ENCODE measurements around the gene ALOX12B.

DNA sequence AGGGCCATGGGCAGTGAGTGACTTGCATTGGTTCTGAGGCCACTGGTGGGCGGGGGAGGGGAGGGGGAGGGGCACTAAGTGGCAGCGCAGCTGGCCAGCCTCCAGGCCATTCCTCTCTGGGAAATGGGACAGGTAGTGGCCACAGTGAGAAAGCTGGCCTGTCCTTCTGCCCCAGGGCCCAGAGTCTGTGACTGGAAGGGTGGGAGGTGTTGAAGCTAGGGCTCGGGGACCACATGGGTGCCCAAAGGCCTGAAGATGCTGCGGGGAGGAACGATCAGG is 375 bp upstream of the ALOX12B start:
- TF ChIP-seq, protein P1, sequence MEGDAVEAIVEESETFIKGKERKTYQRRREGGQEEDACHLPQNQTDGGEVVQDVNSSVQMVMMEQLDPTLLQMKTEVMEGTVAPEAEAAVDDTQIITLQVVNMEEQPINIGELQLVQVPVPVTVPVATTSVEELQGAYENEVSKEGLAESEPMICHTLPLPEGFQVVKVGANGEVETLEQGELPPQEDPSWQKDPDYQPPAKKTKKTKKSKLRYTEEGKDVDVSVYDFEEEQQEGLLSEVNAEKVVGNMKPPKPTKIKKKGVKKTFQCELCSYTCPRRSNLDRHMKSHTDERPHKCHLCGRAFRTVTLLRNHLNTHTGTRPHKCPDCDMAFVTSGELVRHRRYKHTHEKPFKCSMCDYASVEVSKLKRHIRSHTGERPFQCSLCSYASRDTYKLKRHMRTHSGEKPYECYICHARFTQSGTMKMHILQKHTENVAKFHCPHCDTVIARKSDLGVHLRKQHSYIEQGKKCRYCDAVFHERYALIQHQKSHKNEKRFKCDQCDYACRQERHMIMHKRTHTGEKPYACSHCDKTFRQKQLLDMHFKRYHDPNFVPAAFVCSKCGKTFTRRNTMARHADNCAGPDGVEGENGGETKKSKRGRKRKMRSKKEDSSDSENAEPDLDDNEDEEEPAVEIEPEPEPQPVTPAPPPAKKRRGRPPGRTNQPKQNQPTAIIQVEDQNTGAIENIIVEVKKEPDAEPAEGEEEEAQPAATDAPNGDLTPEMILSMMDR (conservative IDR thresholded peaks at IDR 0.05; ENCODE audit: low read depth in 2 of 2) = no peak
- TF ChIP-seq, protein P2, sequence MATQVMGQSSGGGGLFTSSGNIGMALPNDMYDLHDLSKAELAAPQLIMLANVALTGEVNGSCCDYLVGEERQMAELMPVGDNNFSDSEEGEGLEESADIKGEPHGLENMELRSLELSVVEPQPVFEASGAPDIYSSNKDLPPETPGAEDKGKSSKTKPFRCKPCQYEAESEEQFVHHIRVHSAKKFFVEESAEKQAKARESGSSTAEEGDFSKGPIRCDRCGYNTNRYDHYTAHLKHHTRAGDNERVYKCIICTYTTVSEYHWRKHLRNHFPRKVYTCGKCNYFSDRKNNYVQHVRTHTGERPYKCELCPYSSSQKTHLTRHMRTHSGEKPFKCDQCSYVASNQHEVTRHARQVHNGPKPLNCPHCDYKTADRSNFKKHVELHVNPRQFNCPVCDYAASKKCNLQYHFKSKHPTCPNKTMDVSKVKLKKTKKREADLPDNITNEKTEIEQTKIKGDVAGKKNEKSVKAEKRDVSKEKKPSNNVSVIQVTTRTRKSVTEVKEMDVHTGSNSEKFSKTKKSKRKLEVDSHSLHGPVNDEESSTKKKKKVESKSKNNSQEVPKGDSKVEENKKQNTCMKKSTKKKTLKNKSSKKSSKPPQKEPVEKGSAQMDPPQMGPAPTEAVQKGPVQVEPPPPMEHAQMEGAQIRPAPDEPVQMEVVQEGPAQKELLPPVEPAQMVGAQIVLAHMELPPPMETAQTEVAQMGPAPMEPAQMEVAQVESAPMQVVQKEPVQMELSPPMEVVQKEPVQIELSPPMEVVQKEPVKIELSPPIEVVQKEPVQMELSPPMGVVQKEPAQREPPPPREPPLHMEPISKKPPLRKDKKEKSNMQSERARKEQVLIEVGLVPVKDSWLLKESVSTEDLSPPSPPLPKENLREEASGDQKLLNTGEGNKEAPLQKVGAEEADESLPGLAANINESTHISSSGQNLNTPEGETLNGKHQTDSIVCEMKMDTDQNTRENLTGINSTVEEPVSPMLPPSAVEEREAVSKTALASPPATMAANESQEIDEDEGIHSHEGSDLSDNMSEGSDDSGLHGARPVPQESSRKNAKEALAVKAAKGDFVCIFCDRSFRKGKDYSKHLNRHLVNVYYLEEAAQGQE (IDR thresholded peaks at IDR 0.05; ENCODE audit: unreplicated experiment) = no peak
- TF ChIP-seq EZH2 (IDR thresholded peaks at IDR 0.05; ENCODE audit: low read depth, unreplicated experiment) = no peak

Measured in GM23338 (cell line).